Mesenchymal stem cell (in vitro differentiated cells and primary cell): ENCODE data around the gene HNRNPUL1.

Experiments
- DNase-seq: peaks from one replicate; pipeline ENCODE4 v3.0.0-alpha.2; 2013
- H2AFZ ChIP-seq: one replicate; pipeline ENCODE4 v1.6.1; 2013; ENCODE audit warnings: low read depth, mild to moderate bottlenecking, control low read depth, inconsistent platforms, low read length, moderate library complexity
- H2AK5ac ChIP-seq: 2 replicates; pipeline ENCODE4 v1.6.1; 2013; ENCODE audit warnings: low read length, moderate library complexity, mild to moderate bottlenecking, inconsistent platforms; ENCODE audit not compliant: severe bottlenecking
- H2BK120ac ChIP-seq: one replicate; pipeline ENCODE4 v1.6.1; 2013; ENCODE audit warnings: low read depth, mild to moderate bottlenecking, inconsistent platforms, low read length, moderate library complexity
- H2BK12ac ChIP-seq, 2 experiments: one replicate each; pipeline ENCODE4 v1.6.1; 2013; ENCODE audit warnings: inconsistent platforms in 2 of 2, low read length in 2 of 2, mild to moderate bottlenecking in 2 of 2, moderate library complexity in 2 of 2, control low read depth in 1 of 2
- H2BK15ac ChIP-seq: one replicate; pipeline ENCODE4 v1.6.1; 2013; ENCODE audit warnings: mild to moderate bottlenecking, low read depth, inconsistent platforms; ENCODE audit not compliant: poor library complexity, severe bottlenecking
- H2BK5ac ChIP-seq: 2 replicates; pipeline ENCODE4 v1.6.1; 2013; ENCODE audit warnings: low read depth, mild to moderate bottlenecking, low read length, control low read depth, inconsistent platforms; ENCODE audit not compliant: poor library complexity, severe bottlenecking
- H3K14ac ChIP-seq, 2 experiments: one replicate each; pipeline ENCODE4 v1.6.1; 2013; ENCODE audit warnings: inconsistent platforms in 2 of 2, low read length in 2 of 2, control low read depth in 1 of 2, mild to moderate bottlenecking in 1 of 2, moderate library complexity in 1 of 2
- H3K18ac ChIP-seq, 2 experiments: one replicate each; pipeline ENCODE4 v1.6.1; 2013; ENCODE audit warnings: inconsistent platforms in 2 of 2, low read length in 2 of 2, control low read depth in 1 of 2, low read depth in 1 of 2, mild to moderate bottlenecking in 1 of 2
- H3K23ac ChIP-seq, 2 experiments: one replicate each; pipeline ENCODE4 v1.6.1; 2013; ENCODE audit warnings: inconsistent platforms in 2 of 2, low read length in 2 of 2, mild to moderate bottlenecking in 2 of 2, moderate library complexity in 2 of 2, control low read depth in 1 of 2
- H3K27ac ChIP-seq: 2 replicates; pipeline ENCODE4 v1.5.1; 2013; ENCODE audit warnings: mild to moderate bottlenecking, moderate library complexity, low read length, control low read depth, inconsistent platforms; ENCODE audit not compliant: poor library complexity, severe bottlenecking
- H3K27me3 ChIP-seq, 2 experiments: 2 replicates each; pipeline versions ENCODE4 v1.6.1 to v1.7.0; 2013; ENCODE audit warnings: low read length in 2 of 2, mild to moderate bottlenecking in 2 of 2, moderate library complexity in 2 of 2, control low read depth in 1 of 2, inconsistent platforms in 1 of 2; ENCODE audit not compliant: control insufficient read depth in 1 of 2, insufficient read depth in 1 of 2
- H3K36me3 ChIP-seq, 2 experiments: 2 replicates each; pipeline versions ENCODE4 v1.6.1 to v1.7.0; 2013; ENCODE audit warnings: low read length in 2 of 2, control low read depth in 1 of 2, inconsistent platforms in 1 of 2, low read depth in 1 of 2, mild to moderate bottlenecking in 1 of 2; ENCODE audit not compliant: insufficient read depth in 2 of 2, control insufficient read depth in 1 of 2
- H3K4ac ChIP-seq, 2 experiments: one replicate each; pipeline ENCODE4 v1.6.1; 2013; ENCODE audit warnings: inconsistent platforms in 2 of 2, low read length in 2 of 2, mild to moderate bottlenecking in 2 of 2, moderate library complexity in 2 of 2, control low read depth in 1 of 2, low read depth in 1 of 2
- H3K4me1 ChIP-seq: 2 replicates; pipeline ENCODE4 v1.6.1; 2013; ENCODE audit warnings: low read depth, low read length, control low read depth; ENCODE audit not compliant: control insufficient read depth, insufficient read depth
- H3K4me2 ChIP-seq: 2 replicates; pipeline ENCODE4 v1.6.1; 2013; ENCODE audit warnings: low read length, mild to moderate bottlenecking, inconsistent platforms; ENCODE audit not compliant: poor library complexity, severe bottlenecking
- H3K4me3 ChIP-seq, 2 experiments: 2 replicates each; pipeline versions ENCODE4 v1.5.1 to v1.7.0; 2013; ENCODE audit warnings: low read length in 2 of 2, mild to moderate bottlenecking in 2 of 2, control low read depth in 1 of 2, low read depth in 1 of 2; ENCODE audit not compliant: insufficient read depth in 1 of 2
- H3K79me1 ChIP-seq: replicated peaks from 2 replicates; pipeline ENCODE4 v1.6.1; 2013; ENCODE audit warnings: mild to moderate bottlenecking, control low read depth, low read length, inconsistent platforms; ENCODE audit not compliant: poor library complexity, severe bottlenecking
- H3K9ac ChIP-seq: 2 replicates; pipeline ENCODE4 v1.7.0; 2013; ENCODE audit warnings: mild to moderate bottlenecking, low read length, moderate library complexity
- H3K9me3 ChIP-seq: 2 replicates; pipeline ENCODE4 v1.7.0; 2013; ENCODE audit warnings: mild to moderate bottlenecking, low read length; ENCODE audit not compliant: control insufficient read depth
- H4K8ac ChIP-seq: one replicate; pipeline ENCODE4 v1.6.1; 2013; ENCODE audit warnings: inconsistent platforms, mild to moderate bottlenecking, low read length, moderate library complexity
- H4K91ac ChIP-seq: one replicate; pipeline ENCODE4 v1.6.1; 2013; ENCODE audit warnings: mild to moderate bottlenecking, low read length, inconsistent platforms
- WGBS: methylation state at CpG from one replicate; pipeline ENCODE4 v1.1.7; 2013; ENCODE audit warnings: mixed read lengths; 5-methylcytosine and 5-hydroxymethylcytosine counted together

The HNRNPUL1 gene

GRCh38 chr19:41307954-41308449 lies 43.8 kb downstream of the HNRNPUL1 start:
- peaks cover 18% of the 10 kb centered on the region for H3K4me1 ChIP-seq
- H2BK15ac ChIP-seq, result no peak overlapping the region
- H3K4me3 ChIP-seq, result no peak overlapping the region
- no peak overlapping the region for H3K14ac ChIP-seq
- H2AK5ac ChIP-seq, result peak overlapping the region; percentile 37
- H3K79me1 ChIP-seq, result peaks cover 32% of the 10 kb centered on the region
- peak overlapping the region in 1 of 2 experiments; percentile 55 for H3K18ac ChIP-seq
- no peaks in the 10 kb centered on the region for H3K9me3 ChIP-seq
- H2BK5ac ChIP-seq, result no peak overlapping the region
- no peaks in the 10 kb centered on the region for H3K27me3 ChIP-seq
- no peak for DNase-seq
- no peak overlapping the region for H4K91ac ChIP-seq
- no peak overlapping the region for H3K23ac ChIP-seq
- no peak overlapping the region for H2BK120ac ChIP-seq
- H3K27ac ChIP-seq, result peak overlapping the region; percentile 49
- H3K36me3 ChIP-seq, result peaks cover 52 to 59% of the 10 kb centered on the region in 2 experiments
- H2BK12ac ChIP-seq, result peak overlapping the region in 1 of 2 experiments; percentile 70
- H3K9ac ChIP-seq, result peak overlapping the region; percentile 99
- peak overlapping the region in 1 of 2 experiments; percentile 38 for H3K4ac ChIP-seq
- 79% methylated on average over 4 of the region's 4 CpGs for WGBS
- H4K8ac ChIP-seq, result no peak overlapping the region
- no peak overlapping the region for H3K4me2 ChIP-seq
- peak overlapping the region; percentile 7 for H2AFZ ChIP-seq

GRCh38 chr19:41308450-41309179 lies 44.4 kb downstream of the HNRNPUL1 start:
- H3K14ac ChIP-seq, result peak overlapping the region in 1 of 2 experiments; percentile 4
- peak overlapping the region; percentile 23 to 55 for H3K18ac ChIP-seq
- peak overlapping the region in 1 of 2 experiments; percentile 70 for H2BK12ac ChIP-seq
- 36% methylated on average over 7 of the region's 8 CpGs for WGBS
- peak; percentile 94 for DNase-seq
- H3K23ac ChIP-seq, result no peak overlapping the region
- no peak overlapping the region for H4K8ac ChIP-seq
- H2BK15ac ChIP-seq, result no peak overlapping the region
- H3K4me3 ChIP-seq, result peak overlapping the region in 1 of 2 experiments; percentile 85
- H4K91ac ChIP-seq, result peak overlapping the region; percentile 56
- H3K4ac ChIP-seq, result peak overlapping the region in 1 of 2 experiments; percentile 49
- H2BK5ac ChIP-seq, result no peak overlapping the region
- H3K27me3 ChIP-seq, result no peaks in the 10 kb centered on the region
- no peak overlapping the region for H3K4me2 ChIP-seq
- no peak overlapping the region for H2BK120ac ChIP-seq
- H3K36me3 ChIP-seq, result peaks cover 52 to 59% of the 10 kb centered on the region in 2 experiments
- no peaks in the 10 kb centered on the region for H3K9me3 ChIP-seq
- peak overlapping the region; percentile 99 for H3K27ac ChIP-seq
- H3K9ac ChIP-seq, result peak overlapping the region; percentile 99
- H2AFZ ChIP-seq, result peak overlapping the region; percentile 7
- H3K79me1 ChIP-seq, result peaks cover 35% of the 10 kb centered on the region
- H3K4me1 ChIP-seq, result peaks cover 18% of the 10 kb centered on the region
- H2AK5ac ChIP-seq, result no peak overlapping the region

GRCh38 chr19:41309180-41310032 lies 45.2 kb downstream of the HNRNPUL1 start:
- no peaks in the 10 kb centered on the region for H3K9me3 ChIP-seq
- H2BK12ac ChIP-seq, result peak overlapping the region; percentile 40 to 76
- H3K27me3 ChIP-seq, result no peaks in the 10 kb centered on the region
- H3K18ac ChIP-seq, result peak overlapping the region; percentile 92 to 93
- DNase-seq, result peak; percentile 36
- H3K23ac ChIP-seq, result peak overlapping the region in 1 of 2 experiments; percentile 91
- H3K79me1 ChIP-seq, result peaks cover 29% of the 10 kb centered on the region
- peak overlapping the region; percentile 99 for H3K9ac ChIP-seq
- no peak overlapping the region for H2BK120ac ChIP-seq
- H2AFZ ChIP-seq, result no peak overlapping the region
- H3K14ac ChIP-seq, result peak overlapping the region in 1 of 2 experiments; percentile 4
- peaks cover 18% of the 10 kb centered on the region for H3K4me1 ChIP-seq
- peak overlapping the region; percentile 77 to 85 for H3K4me3 ChIP-seq
- H2BK5ac ChIP-seq, result peak overlapping the region; percentile 98
- peaks cover 50 to 58% of the 10 kb centered on the region in 2 experiments for H3K36me3 ChIP-seq
- peak overlapping the region; percentile 87 for H3K4me2 ChIP-seq
- 50% methylated on average over 25 of the region's 26 CpGs for WGBS
- peak overlapping the region; percentile 85 for H4K8ac ChIP-seq
- peak overlapping the region; percentile 65 for H2AK5ac ChIP-seq
- H3K4ac ChIP-seq, result peak overlapping the region; percentile 2 to 89
- H4K91ac ChIP-seq, result peak overlapping the region; percentile 75
- H3K27ac ChIP-seq, result peak overlapping the region; percentile 99
- no peak overlapping the region for H2BK15ac ChIP-seq
